ENCODE measurements around the gene PHLPP1.

Gene PHLPP1

DNA sequence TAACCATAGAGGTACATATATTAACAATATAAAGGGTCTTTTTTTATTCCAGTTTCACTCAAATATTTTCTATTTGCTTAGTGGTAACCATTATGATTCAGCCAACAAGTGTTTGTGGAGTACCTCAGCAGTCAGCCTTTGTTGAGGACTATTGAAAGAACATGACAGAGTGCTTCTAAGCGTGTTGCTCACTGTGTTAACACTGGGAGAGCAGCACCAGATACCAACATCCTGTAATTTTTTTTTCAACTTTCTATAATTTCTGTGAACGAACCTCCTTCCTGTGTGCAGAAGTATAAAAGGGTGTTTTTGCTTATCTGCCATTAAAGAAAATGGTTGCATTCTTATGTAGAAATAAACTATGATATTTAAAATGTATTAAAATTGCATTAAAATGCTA, 239.0 kb downstream of the PHLPP1 start:
- TF ChIP-seq, protein P1, sequence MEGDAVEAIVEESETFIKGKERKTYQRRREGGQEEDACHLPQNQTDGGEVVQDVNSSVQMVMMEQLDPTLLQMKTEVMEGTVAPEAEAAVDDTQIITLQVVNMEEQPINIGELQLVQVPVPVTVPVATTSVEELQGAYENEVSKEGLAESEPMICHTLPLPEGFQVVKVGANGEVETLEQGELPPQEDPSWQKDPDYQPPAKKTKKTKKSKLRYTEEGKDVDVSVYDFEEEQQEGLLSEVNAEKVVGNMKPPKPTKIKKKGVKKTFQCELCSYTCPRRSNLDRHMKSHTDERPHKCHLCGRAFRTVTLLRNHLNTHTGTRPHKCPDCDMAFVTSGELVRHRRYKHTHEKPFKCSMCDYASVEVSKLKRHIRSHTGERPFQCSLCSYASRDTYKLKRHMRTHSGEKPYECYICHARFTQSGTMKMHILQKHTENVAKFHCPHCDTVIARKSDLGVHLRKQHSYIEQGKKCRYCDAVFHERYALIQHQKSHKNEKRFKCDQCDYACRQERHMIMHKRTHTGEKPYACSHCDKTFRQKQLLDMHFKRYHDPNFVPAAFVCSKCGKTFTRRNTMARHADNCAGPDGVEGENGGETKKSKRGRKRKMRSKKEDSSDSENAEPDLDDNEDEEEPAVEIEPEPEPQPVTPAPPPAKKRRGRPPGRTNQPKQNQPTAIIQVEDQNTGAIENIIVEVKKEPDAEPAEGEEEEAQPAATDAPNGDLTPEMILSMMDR (IDR thresholded peaks at IDR 0.05; ENCODE audit: low read depth, low read length), result no peak
- no peak overlapping the region for H3K4me3 ChIP-seq (ENCODE audit: low read depth, low read length)

DNA sequence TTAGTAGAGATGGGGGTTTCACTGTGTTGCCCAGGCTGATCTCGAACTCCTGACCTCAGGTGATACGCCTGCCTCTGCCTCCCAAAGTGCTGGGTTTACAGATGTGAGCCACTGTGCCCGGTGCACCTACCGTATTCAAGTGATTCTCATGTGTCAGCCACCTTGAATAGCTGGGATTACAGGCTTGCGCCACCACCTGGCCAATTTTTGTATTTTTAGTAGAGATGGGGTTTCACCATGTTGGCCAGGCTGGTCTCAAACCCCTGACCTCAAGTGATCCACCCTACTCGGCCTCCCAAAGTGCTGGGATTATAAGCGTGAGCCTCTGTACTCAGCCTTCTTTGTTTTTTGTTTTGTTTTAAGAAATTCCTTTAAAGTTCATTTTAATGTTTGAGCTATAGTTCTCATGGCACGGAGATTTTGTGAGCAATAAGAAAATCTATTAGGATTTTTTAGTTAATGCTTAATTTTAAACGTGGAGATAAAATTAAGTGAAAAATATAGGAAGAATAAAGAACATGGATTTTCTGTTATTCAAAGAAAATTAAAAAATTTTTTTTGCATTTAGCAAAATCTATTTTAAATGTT, 242.6 kb downstream of the PHLPP1 start:
- TF ChIP-seq, protein P1 (IDR thresholded peaks at IDR 0.05; ENCODE audit: low read depth, low read length), result no peak
- H3K4me3 ChIP-seq (ENCODE audit: low read depth, low read length), result no peak overlapping the region

DNA sequence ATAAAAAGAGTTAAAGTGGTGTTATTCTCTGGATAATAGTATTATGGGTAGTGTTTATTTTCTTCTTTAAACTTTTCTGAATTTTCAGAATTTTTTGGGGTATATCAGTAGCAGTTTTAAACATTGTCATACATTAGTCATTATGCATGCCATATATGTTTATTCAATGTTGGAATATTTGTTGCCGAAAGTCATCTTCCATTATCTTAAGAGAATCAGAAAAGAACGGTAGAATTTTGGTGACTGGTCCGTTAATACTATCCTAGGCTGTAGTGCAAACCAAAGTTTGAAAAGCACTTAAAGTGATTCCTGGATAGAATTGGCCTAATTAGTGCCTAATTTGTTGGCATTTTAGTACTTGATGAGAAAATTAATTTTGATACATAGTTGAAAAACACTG, 244.1 kb downstream of the PHLPP1 start:
- TF ChIP-seq, protein P1 (IDR thresholded peaks at IDR 0.05; ENCODE audit: low read depth, low read length), result no peak

DNA sequence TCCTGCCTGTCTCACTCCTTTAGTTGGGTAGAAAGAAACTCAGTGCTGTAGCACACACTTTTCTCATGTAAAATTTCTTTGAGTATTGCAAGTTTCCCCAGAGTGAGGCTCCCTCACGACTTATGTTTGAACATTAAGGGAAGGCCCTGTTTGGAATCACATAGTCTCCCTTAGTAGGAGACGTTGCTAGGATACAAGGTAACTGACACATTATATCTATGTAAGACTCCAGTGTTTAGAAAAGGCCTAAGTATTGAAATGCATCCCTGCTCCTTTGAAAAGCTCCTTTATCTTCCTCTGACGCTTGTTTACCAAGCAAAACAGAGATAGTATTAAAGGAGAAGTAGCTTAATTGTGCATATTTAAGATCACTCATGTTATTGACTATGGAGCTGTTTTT, 248.2 kb downstream of the PHLPP1 start:
- H3K4me3 ChIP-seq (ENCODE audit: low read depth, low read length), result no peak overlapping the region
- TF ChIP-seq, protein P1 (IDR thresholded peaks at IDR 0.05; ENCODE audit: low read depth, low read length), result no peak

More for the DNA sequence above, 244.1 kb downstream of the PHLPP1 start:
- no peak overlapping the region for H3K4me3 ChIP-seq (ENCODE audit: low read depth, low read length)

DNA sequence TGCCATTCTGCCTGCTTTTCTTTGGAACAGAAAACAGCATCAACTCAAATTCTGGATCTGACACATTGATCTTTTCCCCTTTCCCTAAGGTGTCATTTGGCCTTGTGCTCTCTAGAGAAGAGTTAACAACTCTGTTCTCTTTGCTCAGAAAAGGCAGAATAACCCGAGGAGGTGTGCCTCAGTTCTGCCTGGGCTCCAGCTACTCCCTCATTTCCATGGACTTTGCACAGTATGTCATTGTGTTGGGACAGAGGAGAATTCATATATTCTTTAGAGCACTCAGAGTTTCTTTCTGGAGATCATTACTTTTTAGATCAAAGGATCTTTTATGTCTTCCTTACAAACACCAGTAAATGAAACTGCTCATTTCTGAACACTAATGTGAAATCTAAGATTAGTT, 249.1 kb downstream of the PHLPP1 start:
- TF ChIP-seq, protein P1 (IDR thresholded peaks at IDR 0.05; ENCODE audit: low read depth, low read length), result no peak
- no peak overlapping the region for H3K4me3 ChIP-seq (ENCODE audit: low read depth, low read length)

DNA sequence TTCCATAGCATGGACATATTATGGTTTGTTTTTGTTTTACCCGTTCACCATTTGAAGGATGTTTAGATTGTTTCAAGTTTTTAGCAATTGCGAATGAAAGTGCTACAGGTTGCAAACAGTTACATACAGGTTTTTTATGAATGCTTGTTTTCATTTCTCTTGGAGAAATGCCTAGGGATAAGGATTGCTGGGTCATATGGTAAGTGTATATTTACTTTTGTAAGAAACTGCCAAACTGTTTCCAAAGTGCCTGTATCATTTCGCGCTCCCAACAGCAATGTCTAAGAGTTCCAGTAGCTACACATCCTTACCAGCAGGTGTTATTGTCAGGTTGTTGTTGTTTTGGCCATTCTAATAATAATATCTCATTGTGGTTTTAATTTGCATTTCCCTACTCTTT, 251.7 kb downstream of the PHLPP1 start:
- no peak overlapping the region for H3K4me3 ChIP-seq (ENCODE audit: low read depth, low read length)
- TF ChIP-seq, protein P1 (IDR thresholded peaks at IDR 0.05; ENCODE audit: low read depth, low read length), result no peak

DNA sequence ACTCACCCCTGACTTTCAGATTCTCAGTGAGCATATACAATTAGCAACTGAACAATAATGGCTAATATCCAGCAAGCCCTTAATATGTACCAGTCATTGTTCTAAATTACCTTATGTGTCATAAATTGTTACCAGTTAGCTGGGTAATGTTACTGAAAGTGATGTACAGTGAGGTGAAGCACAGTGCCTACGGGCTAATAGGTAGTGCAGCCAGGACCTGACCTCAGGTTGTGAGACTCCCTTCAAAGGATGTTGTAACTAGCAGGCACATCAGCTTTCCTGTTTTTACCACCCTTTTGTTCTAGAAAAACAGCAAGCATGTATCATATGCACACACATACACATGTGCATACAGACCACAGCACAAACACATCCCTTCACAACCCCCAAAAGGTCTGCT, 258.3 kb downstream of the PHLPP1 start:
- TF ChIP-seq, protein P1 (IDR thresholded peaks at IDR 0.05; ENCODE audit: low read depth, low read length), result no peak
- no peak overlapping the region for H3K4me3 ChIP-seq (ENCODE audit: low read depth, low read length)

Measured in WI38 (cell line).